ENCODE data around the gene SELENOF. TPM values are rescaled to one million over a fixed set of nuclear protein-coding genes. Genes with fewer than 3 reads are reported as not detected.

The SELENOF gene
- total and polyA plus RNA-seq, 2 of the 13 experiments (the other 11 are each of a cell fraction or from before 2014, with no cell fraction given) = 133 to 163 TPM

GRCh38 chr1:86914998-86915736, 1.2 kb upstream of the SELENOF start (continued):
- TF ChIP-seq PRDM15 (CRISPR knock-in tag; IDR thresholded peaks at IDR 0.05) = no peak
- TF ChIP-seq ZSCAN22 (CRISPR knock-in tag; IDR thresholded peaks at IDR 0.05) = no peak
- TF ChIP-seq ZNF891 (CRISPR knock-in tag; IDR thresholded peaks at IDR 0.05) = 0 out of 2 replicates have a peak, but pooled peaks have one; percentile 31
- TF ChIP-seq THAP11 (CRISPR knock-in tag; IDR thresholded peaks at IDR 0.05) = no peak
- no peak for TF ChIP-seq ZBTB7A (CRISPR knock-in tag; IDR thresholded peaks at IDR 0.05)
- 0 out of 2 replicates have a peak, but pooled peaks have one; percentile 10 for TF ChIP-seq ZNF724P (CRISPR knock-in tag; IDR thresholded peaks at IDR 0.05; ENCODE audit: borderline replicate concordance)
- TF ChIP-seq ZNF136 (CRISPR knock-in tag; IDR thresholded peaks at IDR 0.05; ENCODE audit: low read depth) = no peak
- TF ChIP-seq GTF3A (CRISPR knock-in tag; conservative IDR thresholded peaks at IDR 0.05) = no peak
- TF ChIP-seq ZBTB2 (CRISPR knock-in tag; IDR thresholded peaks at IDR 0.05; ENCODE audit: low read depth) = no peak
- TF ChIP-seq NR3C1 (CRISPR knock-in tag; IDR thresholded peaks at IDR 0.05) = no peak
- peak; percentile 69; the same call in 1 of the 2 replicates for TF ChIP-seq TFAP4 (IDR thresholded peaks at IDR 0.05; ENCODE audit: borderline replicate concordance, low read depth)
- no peak for TF ChIP-seq ZNF232 (CRISPR knock-in tag; IDR thresholded peaks at IDR 0.05; ENCODE audit: borderline replicate concordance)
- TF ChIP-seq BCL6 (CRISPR knock-in tag; IDR thresholded peaks at IDR 0.05) = no peak; the same call in 1 of the 2 replicates
- no peak; the same call in 1 of the 2 replicates for TF ChIP-seq ZMAT3 (CRISPR knock-in tag; conservative IDR thresholded peaks at IDR 0.05)
- TF ChIP-seq CHD2 (IDR thresholded peaks at IDR 0.05; ENCODE audit: low read depth, low read length) = no peak
